ENCODE data around the gene CTXND1. TPM values are rescaled to one million over a fixed set of nuclear protein-coding genes. Genes with fewer than 3 reads are reported as not detected.

CTXND1 gene
- total and polyA plus RNA-seq, 2 donors (not counting 1 experiment from before 2014, with no cell fraction given): under 0.01 to 0.01 TPM

- DNase-seq (ENCODE audit: low read depth in 2 of 2): no peak
- Histone ChIP-seq H3K27me3 (ENCODE audit: control insufficient read depth, insufficient read depth, low read length) (peaks cover 9% of the 10 kb centered on the region), H3K27ac (ENCODE audit: insufficient read depth, low read length) (no peak overlapping the region), H3K9me3 (ENCODE audit: control insufficient read depth, insufficient read depth, low read depth, low read length) (no peaks in the 10 kb centered on the region), H3K4me2 (ENCODE audit: extremely low read depth, insufficient read depth, low read length) (no peak overlapping the region), H3K4me3 (replicated peaks in 1 of 4; ENCODE audit: control extremely low read depth in 1 of 4, insufficient read depth in 1 of 4, low read depth in 3 of 4, low read length in 4 of 4) (no peak overlapping the region), H4K20me1 (ENCODE audit: control insufficient read depth, extremely low read depth, insufficient read depth, low read length) (no peaks in the 10 kb centered on the region), H2AFZ (ENCODE audit: low read length) (no peak overlapping the region), H3K4me1 (ENCODE audit: control insufficient read depth, extremely low read depth, insufficient read depth, low read length) (no peaks in the 10 kb centered on the region), H3K9ac (ENCODE audit: insufficient read depth, low read length) (no peak overlapping the region), H3K79me2 (ENCODE audit: control insufficient read depth, insufficient read depth, low read length) (no peaks in the 10 kb centered on the region), H3K36me3 (ENCODE audit: control insufficient read depth, insufficient read depth, low read length) (no peaks in the 10 kb centered on the region)
- TF ChIP-seq CTCF (conservative IDR thresholded peaks at IDR 0.05 in 1 of 2, IDR thresholded peaks at IDR 0.05 in 1 of 2; ENCODE audit: low read depth in 1 of 2, low read length in 2 of 2) (no peak), EZH2 (IDR thresholded peaks at IDR 0.05; ENCODE audit: low read length, missing control alignments) (no peak)
Observed at GRCh38 chr15:80211976-80212375, 40.0 kb downstream of the CTXND1 start.

- no peak overlapping the region for H3K27ac ChIP-seq (ENCODE audit: insufficient read depth, low read length)
- H3K9ac ChIP-seq (ENCODE audit: insufficient read depth, low read length): no peak overlapping the region
- H3K4me3 ChIP-seq (replicated peaks in 1 of 4; ENCODE audit: control extremely low read depth in 1 of 4, insufficient read depth in 1 of 4, low read depth in 3 of 4, low read length in 4 of 4): no peak overlapping the region
- H3K27me3 ChIP-seq (ENCODE audit: control insufficient read depth, insufficient read depth, low read length): peaks cover 9% of the 10 kb centered on the region
- no peak for TF ChIP-seq EZH2 (IDR thresholded peaks at IDR 0.05; ENCODE audit: low read length, missing control alignments)
- TF ChIP-seq CTCF (conservative IDR thresholded peaks at IDR 0.05 in 1 of 2, IDR thresholded peaks at IDR 0.05 in 1 of 2; ENCODE audit: low read depth in 1 of 2, low read length in 2 of 2): no peak
- H3K79me2 ChIP-seq (ENCODE audit: control insufficient read depth, insufficient read depth, low read length): no peaks in the 10 kb centered on the region
- H3K4me1 ChIP-seq (ENCODE audit: control insufficient read depth, extremely low read depth, insufficient read depth, low read length): no peaks in the 10 kb centered on the region
- no peaks in the 10 kb centered on the region for H4K20me1 ChIP-seq (ENCODE audit: control insufficient read depth, extremely low read depth, insufficient read depth, low read length)
- no peak overlapping the region for H3K4me2 ChIP-seq (ENCODE audit: extremely low read depth, insufficient read depth, low read length)
- H3K36me3 ChIP-seq (ENCODE audit: control insufficient read depth, insufficient read depth, low read length): no peaks in the 10 kb centered on the region
- no peak overlapping the region for H2AFZ ChIP-seq (ENCODE audit: low read length)
- no peak for DNase-seq (ENCODE audit: low read depth in 2 of 2)
- no peaks in the 10 kb centered on the region for H3K9me3 ChIP-seq (ENCODE audit: control insufficient read depth, insufficient read depth, low read depth, low read length)
Observed at GRCh38 chr15:80210611-80211573, 41.1 kb downstream of the CTXND1 start.

- Histone ChIP-seq H3K9me3 (ENCODE audit: control insufficient read depth, insufficient read depth, low read depth, low read length) (no peaks in the 10 kb centered on the region), H3K4me1 (ENCODE audit: control insufficient read depth, extremely low read depth, insufficient read depth, low read length) (no peaks in the 10 kb centered on the region), H3K79me2 (ENCODE audit: control insufficient read depth, insufficient read depth, low read length) (no peaks in the 10 kb centered on the region), H3K4me2 (ENCODE audit: extremely low read depth, insufficient read depth, low read length) (no peak overlapping the region), H4K20me1 (ENCODE audit: control insufficient read depth, extremely low read depth, insufficient read depth, low read length) (no peaks in the 10 kb centered on the region), H3K4me3 (replicated peaks in 1 of 4; ENCODE audit: control extremely low read depth in 1 of 4, insufficient read depth in 1 of 4, low read depth in 3 of 4, low read length in 4 of 4) (no peak overlapping the region), H3K36me3 (ENCODE audit: control insufficient read depth, insufficient read depth, low read length) (no peaks in the 10 kb centered on the region), H3K27ac (ENCODE audit: insufficient read depth, low read length) (no peak overlapping the region), H2AFZ (ENCODE audit: low read length) (no peak overlapping the region), H3K9ac (ENCODE audit: insufficient read depth, low read length) (no peak overlapping the region), H3K27me3 (ENCODE audit: control insufficient read depth, insufficient read depth, low read length) (peaks cover 9% of the 10 kb centered on the region)
- TF ChIP-seq EZH2 (IDR thresholded peaks at IDR 0.05; ENCODE audit: low read length, missing control alignments) (no peak), CTCF (conservative IDR thresholded peaks at IDR 0.05 in 1 of 2, IDR thresholded peaks at IDR 0.05 in 1 of 2; ENCODE audit: low read depth in 1 of 2, low read length in 2 of 2) (no peak)
- no peak for DNase-seq (ENCODE audit: low read depth in 2 of 2)
Observed at GRCh38 chr15:80208758-80209734, 43.0 kb downstream of the CTXND1 start.

Data from fibroblast of lung (primary cell).